HepG2 (cell line): Measurements from ENCODE around the gene NUDT21. TPM values are rescaled to one million over a fixed set of nuclear protein-coding genes. Genes with fewer than 3 reads are reported as not detected.

Experiments
- ATAC-seq: fragments of 200-7000 bp; cut with Tn5 transposase; 3 replicates; pipeline ENCODE4 v1.9.1; 2020; ENCODE audit warnings: mild to moderate bottlenecking, moderate library complexity
- BruUV-seq: library from RNA; stranded (reverse); fragments of 400-500 nt; replicated peaks from 2 replicates; lab custom pipeline; 2021; lab: Mats Ljungman, UMichigan
- CTCF ChIA-PET: fragments of 300-600 bp; formaldehyde crosslinking; extraction: SDS; loops from one replicate; lab custom pipeline; 2021; ENCODE audit warnings: low total read pairs, inconsistent platforms, low intra/inter-chr PET ratio; lab: Yijun Ruan, JAX
- POLR2A ChIA-PET: fragments of 350-600 bp; sonication (Branson Sonifier 250); formaldehyde crosslinking; loops from one replicate; lab custom pipeline; 2020; ENCODE audit warnings: antibody characterized with exemption, inconsistent platforms; lab: Yijun Ruan, JAX
- DNase-seq: peaks from one replicate; pipeline ENCODE4 v3.0.0-alpha.2; 2015; ENCODE audit warnings: low spot score
- FAIRE-seq: peaks from 3 replicates; lab custom pipeline; 2011; peaks lifted over from hg19 to GRCh38; lab: Jason Lieb, UNC
- H2AFZ ChIP-seq: one replicate; pipeline ENCODE4 v1.6.1; 2011; ENCODE audit warnings: low read length, inconsistent platforms
- H3K27ac ChIP-seq: fragments of 300-600 bp; 3 replicates; pipeline ENCODE4 v1.8.0; 2011; ENCODE audit warnings: mixed run types, mild to moderate bottlenecking, mixed read lengths, low read length, inconsistent platforms; ENCODE audit not compliant: insufficient read depth; ENCODE audit errors: extremely low read length
- H3K27me3 ChIP-seq, 2 experiments: fragments of 200-600 bp in 1 of 2; 2 replicates in 1 of 2; 3 replicates in 1 of 2; pipeline versions ENCODE4 v1.6.0 to v1.8.0; 2011; ENCODE audit warnings: low read length in 2 of 2, mild to moderate bottlenecking in 2 of 2, moderate library complexity in 2 of 2, inconsistent platforms in 1 of 2; ENCODE audit not compliant: insufficient read depth in 2 of 2, control insufficient read depth in 1 of 2
- H3K36me3 ChIP-seq, 2 experiments: fragments of 200-600 bp in 1 of 2; replicated peaks in 1 of 2; 2 replicates in 1 of 2; 3 replicates in 1 of 2; pipeline versions ENCODE4 v1.5.1 to v1.8.0; 2011; ENCODE audit warnings: low read length in 2 of 2, inconsistent platforms in 1 of 2; ENCODE audit not compliant: insufficient read depth in 2 of 2, control insufficient read depth in 1 of 2
- H3K4me1 ChIP-seq: 2 replicates; pipeline ENCODE4 v1.5.1; 2012; ENCODE audit warnings: low read length, inconsistent platforms; ENCODE audit not compliant: insufficient read depth
- H3K4me2 ChIP-seq: 2 replicates; pipeline ENCODE4 v1.6.0; 2011; ENCODE audit warnings: low read depth, low read length, inconsistent platforms
- H3K4me3 ChIP-seq, 3 experiments: fragments of 200-600 bp in 1 of 3; sonication (generic), shearing (Covaris generic) in 1 of 3; replicated peaks in 1 of 3; 2 replicates each; pipeline ENCODE4 v1.5.1; 2011 to 2016; ENCODE audit warnings: low read length in 3 of 3, inconsistent platforms in 2 of 3, low read depth in 2 of 3, mild to moderate bottlenecking in 2 of 3, control low read depth in 1 of 3, mixed read lengths in 1 of 3; ENCODE audit not compliant: insufficient read depth in 1 of 3
- H3K79me2 ChIP-seq: one replicate; pipeline ENCODE4 v1.6.1; 2011; ENCODE audit warnings: low read length, inconsistent platforms; ENCODE audit not compliant: insufficient read depth
- H3K9ac ChIP-seq: 2 replicates; pipeline ENCODE4 v1.6.0; 2011; ENCODE audit warnings: mild to moderate bottlenecking, low read depth, low read length, inconsistent platforms; ENCODE audit not compliant: insufficient read depth
- H3K9me3 ChIP-seq: 2 replicates; pipeline ENCODE4 v1.5.1; 2012; ENCODE audit warnings: mild to moderate bottlenecking, low read length
- H4K20me1 ChIP-seq: 2 replicates; pipeline ENCODE4 v1.6.0; 2011; ENCODE audit warnings: inconsistent platforms, mild to moderate bottlenecking, low read length, moderate library complexity; ENCODE audit not compliant: insufficient read depth
- HNF1A ChIP-seq, 2 experiments: sonication (generic) in 1 of 2; formaldehyde crosslinking in 1 of 2; IDR thresholded peaks; 2 replicates each; pipeline versions ENCODE4 v1.4.0 to v1.6.1; 2016 to 2020; ENCODE audit warnings: borderline replicate concordance in 1 of 2, low read depth in 1 of 2, mild to moderate bottlenecking in 1 of 2, missing genetic modification reagents in 1 of 2
- NPAS2 ChIP-seq: sonication (generic); formaldehyde crosslinking; IDR thresholded peaks from 2 replicates; pipeline ENCODE4 v1.8.0; 2022; ENCODE audit warnings: mild to moderate bottlenecking, missing genetic modification reagents, borderline replicate concordance
- PRDM15 ChIP-seq: sonication (generic); formaldehyde crosslinking; IDR thresholded peaks from 2 replicates; pipeline ENCODE4 v1.4.0; 2020; ENCODE audit warnings: missing genetic modification reagents
- ZMYM4 ChIP-seq: sonication (generic); formaldehyde crosslinking; IDR thresholded peaks from 2 replicates; pipeline ENCODE4 v1.8.1; 2023; ENCODE audit warnings: mild to moderate bottlenecking, missing genetic modification reagents
- ZNF274 ChIP-seq: sonication (generic); formaldehyde crosslinking; IDR thresholded peaks from 2 replicates; pipeline ENCODE4 v1.5.1; 2020; ENCODE audit warnings: mild to moderate bottlenecking, missing genetic modification reagents
- ZNF570 ChIP-seq: sonication (generic); formaldehyde crosslinking; IDR thresholded peaks from 2 replicates; pipeline ENCODE4 v1.4.0; 2020; ENCODE audit warnings: mild to moderate bottlenecking, missing genetic modification reagents, borderline replicate concordance
- ZNF883 ChIP-seq: sonication (generic); formaldehyde crosslinking; IDR thresholded peaks from 2 replicates; pipeline ENCODE4 v1.5.1; 2020; ENCODE audit warnings: mild to moderate bottlenecking, missing genetic modification reagents; ENCODE audit errors: not compliant biosample characterization
- WGBS: methylation state at CpG from one replicate; pipeline ENCODE4 v1.1.6; 2017; ENCODE audit warnings: low lambda C conversion rate; 5-methylcytosine and 5-hydroxymethylcytosine counted together
- in situ Hi-C: cut with HindIII; loops from 2 replicates; pipeline ENCODE4 v1.10.0; 2017; ENCODE audit warnings: low pct_unique_long_range_greater_than_20kb; ENCODE audit not compliant: extremely low pct_ligation_motif_present
- intact Hi-C: fragments of 100-400 bp; cut with micrococcal nuclease; formaldehyde crosslinking; loops from one replicate; pipeline ENCODE4 v1.10.0; 2022; ENCODE audit not compliant: unreplicated experiment
- polyA plus RNA-seq, 8 experiments: library from polyadenylated mRNA; depleted of rRNA in 3 of 8; stranded (reverse) in 7 of 8; unstranded in 1 of 8; fragments of >200 nt; fragmentation: Illumina TruSeq in 4 of 8; extraction: Trizol in 4 of 8; gene quantifications; 2 replicates each; pipeline versions ENCODE4 v1.2.1 to v1.2.3, GENCODE V29; 2011 to 2016; ENCODE audit warnings: low read depth in 4 of 8, missing spikeins in 1 of 8, mixed read lengths in 1 of 8; ENCODE audit not compliant: insufficient read depth in 1 of 8
- total RNA-seq, 5 experiments: library from RNA; depleted of rRNA; stranded (reverse); fragments of >200 nt; fragmentation: Illumina TruSeq; extraction: Trizol; gene quantifications; 2 replicates each; pipeline ENCODE4 v1.2.3, GENCODE V29; 2016; ENCODE audit warnings: low read depth in 1 of 5

The NUDT21 gene
- total and polyA plus RNA-seq, 2 of the 13 experiments (the other 11 are each of a cell fraction or from before 2014, with no cell fraction given) = 177 to 210 TPM

- TF ChIP-seq NPAS2 (CRISPR knock-in tag) (no peak), ZMYM4 (CRISPR knock-in tag) (0 out of 2 replicates have a peak, but pooled peaks have one; percentile 18)
Measured at GRCh38 chr16:56401482-56401881, 49.6 kb downstream of the NUDT21 start (continued).

GRCh38 chr16:56400458-56400857, 50.7 kb downstream of the NUDT21 start:
- no peak overlapping the region for H3K4me2 ChIP-seq
- BruUV-seq = TSS peak; percentile 34
- H3K9me3 ChIP-seq = no peaks in the 10 kb centered on the region
- H3K4me3 ChIP-seq = no peak overlapping the region
- no peak overlapping the region for H3K9ac ChIP-seq
- in situ Hi-C loops = no loop called here
- no peaks in the 10 kb centered on the region for H3K79me2 ChIP-seq
- peaks cover 17 to 60% of the 10 kb centered on the region in 2 experiments for H3K36me3 ChIP-seq
- no peak overlapping the region for H3K27ac ChIP-seq
- ATAC-seq = no peak
- no peaks in the 10 kb centered on the region for H4K20me1 ChIP-seq
- POLR2A ChIA-PET = interaction anchor here (0.6 to 1.7 kb wide), 2 partner anchors 51 to 92 kb away, joined by 3 to 7 read pairs; partner anchors contain the start of genes NUDT21 and OGFOD1
- TF ChIP-seq ZNF883 (CRISPR knock-in tag) = no peak
- no peak for TF ChIP-seq HNF1A (IDR thresholded peaks at IDR 0.05; ENCODE audit: low read depth)
- TF ChIP-seq HNF1A (CRISPR knock-in tag; IDR thresholded peaks at IDR 0.05; ENCODE audit: borderline replicate concordance) = no peak
- TF ChIP-seq ZNF570 = no peak
- TF ChIP-seq PRDM15 = no peak
- no peak for TF ChIP-seq ZNF274 (CRISPR knock-in tag)
- TF ChIP-seq, all 625 proteins: peak for 0
- Histone ChIP-seq H3K27me3 (no peaks in the 10 kb centered on the region), H3K4me1 (no peaks in the 10 kb centered on the region), H2AFZ (no peak overlapping the region)
- intact Hi-C loops = no loop called here
- no peak for FAIRE-seq
- 95% methylated on average over 5 of the region's 5 CpGs for WGBS
- CTCF ChIA-PET = no interaction called here
- DNase-seq = no peak
